ENCODE data around the gene LCE2B. TPM values are rescaled to one million over a fixed set of nuclear protein-coding genes. Genes with fewer than 3 reads are reported as not detected.

LCE2B gene
- total RNA-seq, 1 experiment from 2014 or later: not detected

- Histone ChIP-seq H3K4ac (ENCODE audit: low read depth, low read length) (no peak overlapping the region), H3K79me2 (ENCODE audit: insufficient read depth, low read length) (no peaks in the 10 kb centered on the region), H3T11ph (ENCODE audit: low read length) (no peak overlapping the region), H3K27ac (ENCODE audit: insufficient read length, low read depth, low read length) (no peak overlapping the region), H3K27me3 (ENCODE audit: insufficient read depth, low read length) (no peaks in the 10 kb centered on the region; the same call in 1 of the 2 replicates), H2AFZ (ENCODE audit: low read length) (no peak overlapping the region), H2BK20ac (ENCODE audit: low read depth, low read length, poor library complexity, severe bottlenecking) (no peak overlapping the region), H2AK5ac (ENCODE audit: insufficient read length, low read length) (no peak overlapping the region), H3K4me1 (ENCODE audit: insufficient read depth, low read length) (no peaks in the 10 kb centered on the region), H3K56ac (ENCODE audit: insufficient read length, low read depth, low read length) (no peak overlapping the region), H3K4me2 (ENCODE audit: insufficient read depth, insufficient read length, low read length) (no peak overlapping the region), H2BK12ac (ENCODE audit: insufficient read length, low read depth, low read length) (no peak overlapping the region), H3K18ac (ENCODE audit: insufficient read length, low read depth, low read length) (no peak overlapping the region), H2BK5ac (ENCODE audit: insufficient read length, low read length) (no peak overlapping the region), H4K91ac (ENCODE audit: insufficient read length, low read depth, low read length) (no peak overlapping the region), H4K8ac (replicated peaks; ENCODE audit: insufficient read length, low read depth, low read length) (no peak overlapping the region), H3K79me1 (ENCODE audit: insufficient read depth, low read depth, low read length, poor library complexity, severe bottlenecking) (no peaks in the 10 kb centered on the region), H3K23me2 (ENCODE audit: insufficient read length, low read depth, low read length, poor library complexity, severe bottlenecking) (no peaks in the 10 kb centered on the region), H3K9ac (ENCODE audit: extremely low read depth, insufficient read length, low read length) (no peak overlapping the region), H2BK120ac (ENCODE audit: low read depth, low read length, poor library complexity, severe bottlenecking) (no peak overlapping the region), H4K5ac (ENCODE audit: insufficient read length, low read depth, low read length) (no peak overlapping the region), H3K9me3 (ENCODE audit: control insufficient read depth, low read depth, low read length) (peaks cover 96% of the 10 kb centered on the region), H3K23ac (ENCODE audit: insufficient read length, low read depth, low read length) (no peak overlapping the region), H3K14ac (ENCODE audit: insufficient read depth, low read length) (no peak overlapping the region), H4K20me1 (ENCODE audit: control insufficient read depth, insufficient read depth, insufficient read length) (no peaks in the 10 kb centered on the region), H2BK15ac (ENCODE audit: low read depth, low read length) (no peak overlapping the region)
- H3K4me3 Mint-ChIP-seq: no peak overlapping the region
- H3K9me3 Mint-ChIP-seq: peaks cover 95 to 97% of the 10 kb centered on the region in 2 experiments
- no peaks in the 10 kb centered on the region; the same call in none of the 2 replicates for H3K27me3 Mint-ChIP-seq (ENCODE audit: low read depth)
- no peak overlapping the region for H3K27ac Mint-ChIP-seq
- TF ChIP-seq, protein P1, sequence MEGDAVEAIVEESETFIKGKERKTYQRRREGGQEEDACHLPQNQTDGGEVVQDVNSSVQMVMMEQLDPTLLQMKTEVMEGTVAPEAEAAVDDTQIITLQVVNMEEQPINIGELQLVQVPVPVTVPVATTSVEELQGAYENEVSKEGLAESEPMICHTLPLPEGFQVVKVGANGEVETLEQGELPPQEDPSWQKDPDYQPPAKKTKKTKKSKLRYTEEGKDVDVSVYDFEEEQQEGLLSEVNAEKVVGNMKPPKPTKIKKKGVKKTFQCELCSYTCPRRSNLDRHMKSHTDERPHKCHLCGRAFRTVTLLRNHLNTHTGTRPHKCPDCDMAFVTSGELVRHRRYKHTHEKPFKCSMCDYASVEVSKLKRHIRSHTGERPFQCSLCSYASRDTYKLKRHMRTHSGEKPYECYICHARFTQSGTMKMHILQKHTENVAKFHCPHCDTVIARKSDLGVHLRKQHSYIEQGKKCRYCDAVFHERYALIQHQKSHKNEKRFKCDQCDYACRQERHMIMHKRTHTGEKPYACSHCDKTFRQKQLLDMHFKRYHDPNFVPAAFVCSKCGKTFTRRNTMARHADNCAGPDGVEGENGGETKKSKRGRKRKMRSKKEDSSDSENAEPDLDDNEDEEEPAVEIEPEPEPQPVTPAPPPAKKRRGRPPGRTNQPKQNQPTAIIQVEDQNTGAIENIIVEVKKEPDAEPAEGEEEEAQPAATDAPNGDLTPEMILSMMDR (conservative IDR thresholded peaks at IDR 0.05): no peak
- no peaks in the 10 kb centered on the region for H3K4me1 Mint-ChIP-seq
- H3K36me3 Mint-ChIP-seq (ENCODE audit: insufficient read depth in 1 of 3, low read depth in 3 of 3): peaks cover 4 to 13% (median 11%) of the 10 kb centered on the region in 3 experiments
- DNase-seq: no peak
- WGBS (ENCODE audit: extremely low coverage, insufficient read length, low lambda C conversion rate): no CpG with 5 or more reads among the region's 5 CpGs
These were observed 18.3 kb upstream of the LCE2B start for GRCh38 chr1:152667648-152668047.

All from H9 (cell line).